ENCODE data around the gene SNAPIN.

SNAPIN gene

DNA sequence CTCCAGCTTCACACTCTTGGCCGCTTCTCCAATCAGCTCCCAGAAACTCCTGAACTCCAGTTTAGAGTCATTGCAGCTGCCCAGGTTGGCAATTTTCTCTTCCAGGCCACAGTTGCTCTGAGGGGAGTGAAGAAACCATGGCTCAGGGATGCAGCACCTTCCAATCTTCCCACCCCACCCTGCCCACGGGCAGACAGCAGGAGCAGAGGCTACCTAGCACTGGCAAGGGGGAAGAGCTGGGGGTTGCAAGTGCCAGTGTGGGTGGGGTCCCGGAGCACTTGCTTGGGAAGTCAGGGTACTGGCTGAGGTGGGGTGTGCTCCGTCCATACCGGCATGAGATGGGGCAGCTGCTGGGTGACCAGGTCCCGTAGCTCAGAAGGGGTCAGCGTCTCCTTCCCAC is 43.6 kb upstream of the SNAPIN start:
- intact Hi-C loops (cut with DNase I; ENCODE audit: low total_unique reads): loop anchor here (5.0 kb wide), 1 partner anchor 108 kb away; no protein-coding TSS in a partner anchor
- TF ChIP-seq, protein P1, sequence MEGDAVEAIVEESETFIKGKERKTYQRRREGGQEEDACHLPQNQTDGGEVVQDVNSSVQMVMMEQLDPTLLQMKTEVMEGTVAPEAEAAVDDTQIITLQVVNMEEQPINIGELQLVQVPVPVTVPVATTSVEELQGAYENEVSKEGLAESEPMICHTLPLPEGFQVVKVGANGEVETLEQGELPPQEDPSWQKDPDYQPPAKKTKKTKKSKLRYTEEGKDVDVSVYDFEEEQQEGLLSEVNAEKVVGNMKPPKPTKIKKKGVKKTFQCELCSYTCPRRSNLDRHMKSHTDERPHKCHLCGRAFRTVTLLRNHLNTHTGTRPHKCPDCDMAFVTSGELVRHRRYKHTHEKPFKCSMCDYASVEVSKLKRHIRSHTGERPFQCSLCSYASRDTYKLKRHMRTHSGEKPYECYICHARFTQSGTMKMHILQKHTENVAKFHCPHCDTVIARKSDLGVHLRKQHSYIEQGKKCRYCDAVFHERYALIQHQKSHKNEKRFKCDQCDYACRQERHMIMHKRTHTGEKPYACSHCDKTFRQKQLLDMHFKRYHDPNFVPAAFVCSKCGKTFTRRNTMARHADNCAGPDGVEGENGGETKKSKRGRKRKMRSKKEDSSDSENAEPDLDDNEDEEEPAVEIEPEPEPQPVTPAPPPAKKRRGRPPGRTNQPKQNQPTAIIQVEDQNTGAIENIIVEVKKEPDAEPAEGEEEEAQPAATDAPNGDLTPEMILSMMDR (IDR thresholded peaks at IDR 0.05): no peak
- Histone ChIP-seq H3K4me1 (peaks cover 0 to 38% (median 27%) of the 10 kb centered on the region in 4 donors), H3K27ac (no peak overlapping the region), H3K4me3 (no peak overlapping the region), H3K36me3 (peaks cover 2 to 16% (median 7%) of the 10 kb centered on the region in 3 donors), H3K9me3 (no peaks in the 10 kb centered on the region), H3K27me3 (no peaks in the 10 kb centered on the region)
- DNase-seq: no peak

DNA sequence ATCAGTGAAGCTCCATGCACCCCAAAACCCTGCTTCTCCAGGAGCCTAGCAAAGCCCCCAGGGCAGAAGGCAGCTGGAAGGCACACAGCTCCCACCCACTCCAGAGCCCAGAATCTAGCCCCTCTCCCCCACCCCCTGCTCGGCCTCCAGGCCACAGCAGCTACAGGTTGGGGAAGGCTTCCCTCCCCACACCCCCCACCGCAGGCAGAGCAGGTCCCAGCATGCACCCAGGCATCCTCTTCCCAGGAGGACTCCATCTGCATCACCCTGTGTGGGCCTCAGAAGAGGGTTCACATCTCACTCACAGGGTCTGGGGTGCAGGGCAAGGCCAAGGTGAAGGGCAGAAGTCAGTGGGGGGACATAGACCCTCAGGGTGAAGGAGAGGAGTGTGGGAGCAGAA is 43.1 kb upstream of the SNAPIN start:
- H3K27me3 ChIP-seq: no peaks in the 10 kb centered on the region
- intact Hi-C loops (cut with DNase I; ENCODE audit: low total_unique reads): loop anchor here (5.0 kb wide), 1 partner anchor 108 kb away; no protein-coding TSS in a partner anchor
- no peaks in the 10 kb centered on the region for H3K9me3 ChIP-seq
- no peak overlapping the region for H3K27ac ChIP-seq
- H3K4me3 ChIP-seq: no peak overlapping the region
- H3K36me3 ChIP-seq: peaks cover 7 to 20% (median 12%) of the 10 kb centered on the region in 3 donors
- TF ChIP-seq, protein P1 (IDR thresholded peaks at IDR 0.05): no peak
- peaks cover 0 to 33% (median 23%) of the 10 kb centered on the region in 4 donors for H3K4me1 ChIP-seq
- no peak for DNase-seq

DNA sequence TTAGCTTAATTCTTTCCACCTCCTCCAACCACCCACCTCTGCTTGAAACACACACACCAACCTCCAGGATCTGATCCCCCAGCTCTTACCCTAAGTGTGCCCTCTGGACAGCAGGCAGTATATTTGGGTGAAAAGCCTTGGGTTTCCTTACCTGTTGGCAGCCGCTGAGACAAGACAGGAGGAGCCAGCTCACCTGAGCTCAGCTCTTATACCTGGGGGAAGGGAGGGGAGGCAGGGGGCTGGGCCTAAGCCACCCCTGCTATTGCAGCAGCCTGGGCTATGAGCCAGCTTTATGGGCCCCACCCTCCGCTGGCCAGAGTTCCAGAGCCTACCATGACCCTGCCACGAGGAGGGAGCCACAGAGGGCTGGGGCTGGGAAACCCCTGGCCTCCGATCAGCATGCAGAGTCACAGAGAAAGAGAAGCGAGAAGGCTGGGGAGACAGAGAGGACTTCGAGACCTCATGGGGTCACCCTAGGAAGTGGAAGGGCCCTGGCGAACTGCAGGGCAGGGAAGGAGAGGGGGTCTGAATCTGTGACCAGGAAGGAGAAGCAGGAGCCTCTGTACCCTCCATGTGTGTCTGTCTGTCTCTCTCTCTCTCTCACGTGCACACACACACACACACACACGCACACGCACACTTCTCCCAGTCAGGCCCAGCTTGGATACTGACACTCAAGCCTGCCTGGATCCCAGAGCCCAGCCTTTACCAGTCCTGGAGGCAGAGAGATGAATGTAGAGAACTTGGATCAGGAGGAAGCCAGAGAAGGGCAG is 42.2 kb upstream of the SNAPIN start, which contains the start of gene S100A14:
TSS of gene S100A14 (minus strand) at position 182 of the 773 bp plus-strand sequence. CDS start 467 bp downstream, outside the sequence.
- no peaks in the 10 kb centered on the region for H3K27me3 ChIP-seq
- peaks cover 0 to 24% (median 14%) of the 10 kb centered on the region in 4 donors for H3K4me1 ChIP-seq
- no peak within 1 kb of the TSS for H3K4me3 ChIP-seq
- peak within 1 kb of the TSS in 1 of 2 donors; percentile 37 for H3K27ac ChIP-seq
- no peaks in the 10 kb centered on the region for H3K9me3 ChIP-seq
- TF ChIP-seq, protein P1 (IDR thresholded peaks at IDR 0.05): no peak
- no peak for DNase-seq
- intact Hi-C loops (cut with DNase I; ENCODE audit: low total_unique reads): loop anchor here (2.0 to 5.0 kb wide), 2 partner anchors 44 to 109 kb away; no protein-coding TSS in a partner anchor
- peaks cover 8 to 27% (median 14%) of the 10 kb centered on the region in 3 donors for H3K36me3 ChIP-seq

DNA sequence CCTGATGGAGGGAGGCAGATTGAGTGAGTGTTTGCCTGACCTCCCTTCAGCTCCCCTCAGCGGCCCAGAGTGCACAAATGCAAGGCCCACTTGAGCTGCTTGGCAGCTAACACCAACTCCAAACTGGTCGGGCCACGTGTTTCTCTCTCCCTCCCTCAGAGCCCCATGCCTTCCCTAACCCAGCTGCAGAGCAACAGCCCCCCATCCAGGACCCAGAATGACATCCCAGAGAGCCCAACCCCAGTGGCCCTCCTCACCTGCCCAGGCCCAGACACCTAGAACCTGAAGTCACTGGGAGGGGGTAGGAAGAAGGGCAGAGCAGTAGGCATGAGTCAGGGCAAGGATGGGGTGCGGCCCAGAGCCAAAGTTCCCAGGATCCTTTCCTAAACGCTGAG is 41.6 kb upstream of the SNAPIN start:
- Histone ChIP-seq H3K36me3 (peaks cover 8 to 28% (median 14%) of the 10 kb centered on the region in 3 donors), H3K9me3 (no peaks in the 10 kb centered on the region), H3K4me1 (peaks cover 0 to 18% (median 11%) of the 10 kb centered on the region in 4 donors), H3K27me3 (no peaks in the 10 kb centered on the region), H3K27ac (peak overlapping the region in 1 of 2 donors; percentile 37), H3K4me3 (no peak overlapping the region)
- TF ChIP-seq, protein P1 (IDR thresholded peaks at IDR 0.05): no peak
- DNase-seq: no peak
- intact Hi-C loops (cut with DNase I; ENCODE audit: low total_unique reads): loop anchor here (2.0 to 5.0 kb wide), 2 partner anchors 44 to 110 kb away; no protein-coding TSS in a partner anchor

DNA sequence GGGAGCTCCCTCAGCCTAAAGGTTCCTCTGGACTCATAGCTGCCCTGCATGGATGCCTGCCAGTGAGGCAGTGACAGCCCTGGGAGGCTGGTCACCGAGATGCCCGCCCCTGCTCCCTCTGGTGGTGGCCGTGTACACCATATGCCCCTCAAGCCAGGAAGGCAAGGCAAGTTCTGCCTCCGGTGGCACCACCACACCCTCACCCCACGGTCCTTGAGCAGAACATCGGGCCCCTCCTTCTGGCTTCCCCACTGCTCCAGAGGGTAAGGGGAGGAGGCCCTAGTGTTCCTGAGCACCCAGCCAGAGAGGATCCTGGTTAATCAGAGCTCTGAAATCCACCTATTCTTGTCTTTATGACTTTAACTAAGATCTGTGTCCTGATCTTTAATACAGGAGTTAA is 40.8 kb upstream of the SNAPIN start:
- peak in 1 of 2 donors; percentile 88 for DNase-seq
- Histone ChIP-seq H3K27ac (peak overlapping the region in 1 of 2 donors; percentile 37), H3K27me3 (no peaks in the 10 kb centered on the region), H3K4me1 (peaks cover 0 to 17% (median 11%) of the 10 kb centered on the region in 4 donors), H3K9me3 (no peaks in the 10 kb centered on the region), H3K36me3 (peaks cover 12 to 30% (median 14%) of the 10 kb centered on the region in 3 donors), H3K4me3 (no peak overlapping the region)
- TF ChIP-seq, protein P1 (IDR thresholded peaks at IDR 0.05): no peak
- intact Hi-C loops (cut with DNase I; ENCODE audit: low total_unique reads): loop anchor here (2.0 to 5.0 kb wide), 2 partner anchors 45 to 110 kb away; no protein-coding TSS in a partner anchor

Measured in tibial artery (tissue), 4 donors.